Duodenal mucosa (tissue), 2 donors: Measurements from ENCODE around the gene SLC26A9.

Experiments
- H3K27ac ChIP-seq: one replicate; pipeline ENCODE4 v1.7.0; 2013; ENCODE audit warnings: low read depth, low read length
- H3K27me3 ChIP-seq, 2 donors: one replicate each; pipeline ENCODE4 v1.7.0; 2013; ENCODE audit warnings: low read length in 2 of 2, control low read depth in 1 of 2; ENCODE audit not compliant: insufficient read depth in 2 of 2, control insufficient read depth in 1 of 2
- H3K36me3 ChIP-seq, 2 donors: one replicate each; pipeline ENCODE4 v1.7.0; 2013; ENCODE audit warnings: low read length in 2 of 2, control low read depth in 1 of 2; ENCODE audit not compliant: insufficient read depth in 2 of 2, control insufficient read depth in 1 of 2
- H3K4me1 ChIP-seq, 2 donors: one replicate each; pipeline ENCODE4 v1.7.0; 2013; ENCODE audit warnings: low read length in 2 of 2, control low read depth in 1 of 2; ENCODE audit not compliant: insufficient read depth in 2 of 2, control insufficient read depth in 1 of 2
- H3K4me3 ChIP-seq, 2 donors: one replicate each; pipeline ENCODE4 v1.7.0; 2013; ENCODE audit warnings: low read length in 2 of 2, low read depth in 1 of 2
- H3K9ac ChIP-seq, 2 donors: one replicate each; pipeline ENCODE4 v1.7.0; 2013; ENCODE audit warnings: low read length in 2 of 2, low read depth in 1 of 2
- H3K9me3 ChIP-seq, 2 donors: one replicate each; pipeline ENCODE4 v1.7.0; 2013; ENCODE audit warnings: low read length in 2 of 2, control low read depth in 1 of 2; ENCODE audit not compliant: control insufficient read depth in 1 of 2

Gene SLC26A9

DNA sequence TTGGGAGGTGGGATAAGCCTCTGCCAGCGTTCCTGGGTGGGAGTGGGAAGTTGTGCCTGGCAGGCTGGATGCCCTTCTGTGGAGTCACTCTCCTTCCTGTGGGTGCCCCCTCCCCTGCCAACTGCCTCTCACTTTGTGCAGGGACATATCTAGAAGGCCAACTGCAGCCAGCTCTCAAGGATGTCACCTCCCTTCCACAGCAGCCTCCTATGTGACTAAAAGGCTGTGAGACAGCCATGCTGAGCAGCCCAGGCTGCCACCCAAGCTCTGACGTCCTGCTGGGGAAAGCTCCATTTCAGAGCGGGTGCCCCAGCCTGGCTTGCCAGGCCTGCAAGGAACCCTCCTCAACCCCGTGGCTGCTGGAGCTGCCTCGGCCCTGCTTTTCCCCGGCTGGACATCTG is 19.6 kb upstream of the SLC26A9 start:
- H3K4me1 ChIP-seq, result peaks cover 0 to 3% of the 10 kb centered on the region in 2 donors
- H3K4me3 ChIP-seq, result no peak overlapping the region
- H3K9me3 ChIP-seq, result no peaks in the 10 kb centered on the region
- H3K36me3 ChIP-seq, result no peaks in the 10 kb centered on the region
- no peak overlapping the region for H3K9ac ChIP-seq
- no peak overlapping the region for H3K27ac ChIP-seq
- no peaks in the 10 kb centered on the region for H3K27me3 ChIP-seq

DNA sequence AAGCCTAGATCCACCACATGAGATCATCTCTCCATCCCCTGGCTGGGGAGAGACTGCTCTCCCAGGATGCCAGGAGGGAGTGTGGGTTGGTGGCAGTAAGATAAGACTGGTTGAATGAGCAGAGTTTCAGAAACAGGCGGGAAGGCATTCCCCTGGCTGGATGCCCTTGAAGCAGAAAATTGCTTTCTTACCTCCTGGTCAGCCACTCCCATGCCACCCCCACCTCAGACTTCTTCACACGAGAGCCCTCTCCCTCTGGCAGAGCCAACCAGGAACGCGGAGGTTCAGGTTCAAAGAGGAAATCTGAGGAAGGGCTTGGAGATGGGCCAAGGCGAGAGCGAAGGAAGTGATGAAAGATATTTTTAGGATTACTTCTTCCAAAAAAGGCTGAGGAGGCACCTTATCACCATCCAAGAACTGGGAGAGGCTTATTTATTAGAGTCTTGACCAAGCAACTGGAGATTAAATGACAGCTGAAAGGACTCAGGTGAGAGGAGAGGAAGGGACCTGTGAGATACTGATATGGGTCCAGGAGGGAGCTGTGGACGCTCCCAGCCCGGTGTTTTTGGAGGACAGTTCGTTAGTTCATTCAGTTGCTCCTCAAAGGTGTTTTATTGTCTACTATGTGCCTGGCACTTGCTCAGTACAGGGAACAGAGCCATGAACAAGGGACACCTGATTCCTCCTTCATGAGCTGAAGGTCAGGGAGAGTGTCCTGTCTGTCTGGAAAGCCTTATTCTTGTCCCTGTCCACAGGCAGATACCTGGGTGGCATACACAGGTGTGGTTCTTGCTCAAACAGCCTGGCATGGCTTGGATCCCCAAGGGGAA is 18.9 kb upstream of the SLC26A9 start:
- Histone ChIP-seq H3K27me3 (peaks cover 0 to 2% of the 10 kb centered on the region in 2 donors), H3K27ac (no peak overlapping the region), H3K36me3 (no peaks in the 10 kb centered on the region), H3K9me3 (no peaks in the 10 kb centered on the region), H3K4me3 (no peak overlapping the region), H3K9ac (no peak overlapping the region), H3K4me1 (peaks cover 0 to 3% of the 10 kb centered on the region in 2 donors)

GRCh38 chr1:205961405-205961804 is 18.1 kb upstream of the SLC26A9 start:
- Histone ChIP-seq H3K9ac (no peak overlapping the region), H3K27ac (no peak overlapping the region), H3K36me3 (no peaks in the 10 kb centered on the region), H3K4me3 (no peak overlapping the region), H3K4me1 (peaks cover 0 to 3% of the 10 kb centered on the region in 2 donors), H3K27me3 (peaks cover 0 to 10% of the 10 kb centered on the region in 2 donors), H3K9me3 (no peaks in the 10 kb centered on the region)

- Histone ChIP-seq H3K27ac (no peak overlapping the region), H3K4me3 (no peak overlapping the region), H3K9ac (no peak overlapping the region), H3K36me3 (no peaks in the 10 kb centered on the region), H3K9me3 (no peaks in the 10 kb centered on the region), H3K4me1 (peaks cover 0 to 3% of the 10 kb centered on the region in 2 donors), H3K27me3 (peaks cover 0 to 14% of the 10 kb centered on the region in 2 donors)
These were observed 16.5 kb upstream of the SLC26A9 start for GRCh38 chr1:205959789-205960188.

DNA sequence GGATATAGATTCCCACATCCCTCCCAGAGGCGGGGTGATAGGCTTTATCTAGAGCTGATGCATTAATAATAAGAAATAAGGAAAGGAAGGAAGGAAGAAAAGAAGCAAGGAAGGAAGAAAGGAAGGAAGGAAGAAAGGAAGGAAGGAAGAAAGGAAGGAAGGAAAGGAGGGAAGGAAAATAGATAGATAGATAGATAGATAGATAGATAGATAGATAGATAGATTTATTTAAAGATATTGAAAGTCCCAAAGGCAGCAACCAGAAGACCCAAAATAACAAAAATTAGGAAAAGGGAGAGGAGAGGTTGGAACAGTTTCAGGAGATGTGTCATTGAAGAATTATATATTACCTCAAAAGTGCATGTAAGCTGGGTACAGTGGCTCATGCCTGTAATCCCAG is 12.2 kb upstream of the SLC26A9 start:
- H3K4me3 ChIP-seq, result no peak overlapping the region
- no peaks in the 10 kb centered on the region for H3K36me3 ChIP-seq
- no peak overlapping the region for H3K27ac ChIP-seq
- no peaks in the 10 kb centered on the region for H3K9me3 ChIP-seq
- peaks cover 0 to 23% of the 10 kb centered on the region in 2 donors for H3K27me3 ChIP-seq
- H3K4me1 ChIP-seq, result no peaks in the 10 kb centered on the region
- no peak overlapping the region for H3K9ac ChIP-seq

- no peaks in the 10 kb centered on the region for H3K36me3 ChIP-seq
- H3K9me3 ChIP-seq, result no peaks in the 10 kb centered on the region
- no peak overlapping the region for H3K9ac ChIP-seq
- H3K27ac ChIP-seq, result no peak overlapping the region
- H3K4me3 ChIP-seq, result no peak overlapping the region
- peaks cover 0 to 23% of the 10 kb centered on the region in 2 donors for H3K27me3 ChIP-seq
- H3K4me1 ChIP-seq, result no peaks in the 10 kb centered on the region
These were observed 11.7 kb upstream of the SLC26A9 start for GRCh38 chr1:205954819-205955404.

DNA sequence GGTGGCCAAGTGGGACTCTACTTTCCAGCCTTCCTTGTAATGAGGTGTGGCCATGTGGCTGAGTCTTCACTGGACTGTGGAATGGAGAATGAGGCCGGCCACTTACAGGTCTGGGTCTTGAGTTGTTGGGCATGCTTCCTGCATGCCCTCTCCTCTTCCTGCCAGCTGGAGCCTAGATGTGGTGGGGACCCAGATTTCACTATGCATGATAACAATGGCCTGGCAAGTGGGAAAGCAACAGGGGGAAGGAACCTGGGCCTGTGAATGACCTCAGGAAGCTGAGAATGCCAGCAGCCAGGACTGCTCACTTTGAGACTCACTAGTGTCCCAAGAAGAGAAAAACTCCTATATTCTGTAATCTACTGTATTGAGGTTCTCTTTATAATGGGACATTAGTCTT is 8.5 kb upstream of the SLC26A9 start:
- Histone ChIP-seq H3K9ac (no peak overlapping the region), H3K27ac (no peak overlapping the region), H3K27me3 (peaks cover 0 to 17% of the 10 kb centered on the region in 2 donors), H3K9me3 (no peaks in the 10 kb centered on the region), H3K4me3 (no peak overlapping the region), H3K4me1 (no peaks in the 10 kb centered on the region), H3K36me3 (no peaks in the 10 kb centered on the region)

DNA sequence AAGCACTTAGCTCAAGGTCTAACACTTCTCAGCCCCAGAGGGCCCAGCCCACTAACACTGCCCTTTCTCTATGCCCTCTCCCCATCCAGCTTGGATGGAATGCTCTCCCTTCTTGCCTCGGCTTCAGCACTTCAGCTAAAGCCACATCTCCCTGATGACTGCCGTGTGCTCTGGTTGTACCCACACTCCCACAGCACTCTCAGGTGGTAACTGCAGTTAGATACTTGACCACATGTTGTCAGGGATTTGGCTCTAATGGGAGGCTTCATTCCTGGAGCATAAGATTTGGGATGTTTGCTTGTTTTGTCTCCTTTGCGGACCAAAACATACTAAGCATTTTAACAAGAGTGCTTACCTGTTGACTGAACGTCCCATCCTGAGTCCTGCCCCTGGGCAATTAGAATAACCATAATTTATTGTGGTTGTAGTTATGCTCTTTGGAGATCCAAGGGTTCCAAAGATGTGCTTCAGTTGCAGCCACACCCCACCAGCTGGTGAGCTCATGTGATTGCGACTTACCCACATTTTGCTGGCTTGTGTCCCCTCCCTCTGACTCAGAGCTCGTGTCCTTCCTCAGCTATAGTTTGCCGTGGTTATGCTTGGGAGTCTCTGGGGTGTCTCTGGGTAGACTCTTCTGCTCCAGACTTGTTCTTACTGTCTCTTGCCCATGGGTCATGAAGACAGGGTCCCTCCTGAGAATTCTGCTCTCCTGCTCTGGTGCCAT is 7.7 kb upstream of the SLC26A9 start:
- H3K36me3 ChIP-seq, result no peaks in the 10 kb centered on the region
- peaks cover 0 to 14% of the 10 kb centered on the region in 2 donors for H3K27me3 ChIP-seq
- H3K4me1 ChIP-seq, result no peaks in the 10 kb centered on the region
- no peak overlapping the region for H3K27ac ChIP-seq
- no peak overlapping the region for H3K9ac ChIP-seq
- H3K9me3 ChIP-seq, result no peaks in the 10 kb centered on the region
- H3K4me3 ChIP-seq, result no peak overlapping the region

GRCh38 chr1:205950280-205950679 is 7.0 kb upstream of the SLC26A9 start:
- Histone ChIP-seq H3K4me1 (no peaks in the 10 kb centered on the region), H3K27ac (no peak overlapping the region), H3K9me3 (no peaks in the 10 kb centered on the region), H3K4me3 (no peak overlapping the region), H3K27me3 (peaks cover 0 to 18% of the 10 kb centered on the region in 2 donors), H3K9ac (no peak overlapping the region), H3K36me3 (no peaks in the 10 kb centered on the region)

DNA sequence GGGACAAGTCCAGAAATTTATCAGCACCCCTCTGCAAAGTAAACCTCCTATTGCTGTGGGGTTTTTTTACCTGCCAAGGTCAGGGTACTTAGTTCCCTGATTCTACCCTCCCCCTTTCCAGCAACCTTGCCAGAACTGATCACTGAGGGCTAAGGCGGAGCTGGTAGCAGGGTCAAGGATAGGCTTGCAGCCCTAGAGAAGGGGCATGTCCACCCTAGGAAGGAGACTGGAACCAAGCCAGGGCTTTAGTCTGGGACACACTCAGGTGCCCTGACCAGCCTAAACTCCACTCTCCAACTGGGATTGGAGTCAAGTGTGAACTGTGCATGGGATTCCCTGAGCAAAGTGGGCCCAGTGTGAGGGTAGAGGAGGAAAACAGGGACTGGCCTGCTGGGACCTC is 6.5 kb upstream of the SLC26A9 start:
- H3K27ac ChIP-seq, result no peak overlapping the region
- no peak overlapping the region for H3K4me3 ChIP-seq
- H3K4me1 ChIP-seq, result no peaks in the 10 kb centered on the region
- H3K9ac ChIP-seq, result no peak overlapping the region
- peaks cover 0 to 16% of the 10 kb centered on the region in 2 donors for H3K27me3 ChIP-seq
- H3K36me3 ChIP-seq, result no peaks in the 10 kb centered on the region
- no peaks in the 10 kb centered on the region for H3K9me3 ChIP-seq
